Activated CD4-positive, alpha-beta memory T cell treated with anti-CD3 and anti-CD28 coated beads for 36 hours (primary cell): ENCODE measurements around the gene PLCB4. TPM values are rescaled to one million over a fixed set of nuclear protein-coding genes. Genes with fewer than 3 reads are reported as not detected.

Experiments
- CTCF ChIA-PET: fragments of 350-600 bp; sonication (Branson Sonifier 250); formaldehyde crosslinking; loops from one replicate; lab custom pipeline; 2021; ENCODE audit warnings: antibody characterized with exemption, inconsistent platforms; lab: Charles Lee
- POLR2A ChIA-PET: fragments of 350-600 bp; sonication (Branson Sonifier 250); formaldehyde crosslinking; loops from one replicate; lab custom pipeline; 2021; ENCODE audit warnings: antibody characterized with exemption; lab: Charles Lee
- DNase-seq: peaks from one replicate; pipeline ENCODE4 v3.0.0-alpha.2; 2020
- H3K27ac Mint-ChIP-seq: one replicate; pipeline ENCODE4 v1.8.0; 2021; ENCODE audit warnings: mixed read lengths
- H3K27me3 Mint-ChIP-seq: one replicate; pipeline ENCODE4 v1.8.0; 2021; ENCODE audit warnings: mixed read lengths
- H3K36me3 Mint-ChIP-seq: one replicate; pipeline ENCODE4 v1.8.0; 2021; ENCODE audit warnings: mixed read lengths
- H3K4me1 Mint-ChIP-seq: one replicate; pipeline ENCODE4 v1.8.0; 2021; ENCODE audit warnings: low read depth, mixed read lengths
- H3K4me3 Mint-ChIP-seq: one replicate; pipeline ENCODE4 v1.8.0; 2021; ENCODE audit warnings: mild to moderate bottlenecking, mixed read lengths
- H3K9me3 Mint-ChIP-seq: one replicate; pipeline ENCODE4 v1.8.0; 2021; ENCODE audit warnings: mixed read lengths
- intact Hi-C: fragments of 100-400 bp; cut with micrococcal nuclease; formaldehyde crosslinking; loops from one replicate; pipeline ENCODE4 v1.15.1; 2023
- total RNA-seq, 2 experiments: library from RNA; stranded (reverse); gene quantifications; one replicate each; pipeline ENCODE4 v1.2.3, GENCODE V29; 2021

Gene PLCB4
- total RNA-seq, 2 experiments from 2014 or later, result not detected

- POLR2A ChIA-PET, result no interaction called here
- no peak overlapping the region for H3K27ac Mint-ChIP-seq
These were observed 333.7 kb downstream of the PLCB4 start for GRCh38 chr20:9402546-9402945.

DNA sequence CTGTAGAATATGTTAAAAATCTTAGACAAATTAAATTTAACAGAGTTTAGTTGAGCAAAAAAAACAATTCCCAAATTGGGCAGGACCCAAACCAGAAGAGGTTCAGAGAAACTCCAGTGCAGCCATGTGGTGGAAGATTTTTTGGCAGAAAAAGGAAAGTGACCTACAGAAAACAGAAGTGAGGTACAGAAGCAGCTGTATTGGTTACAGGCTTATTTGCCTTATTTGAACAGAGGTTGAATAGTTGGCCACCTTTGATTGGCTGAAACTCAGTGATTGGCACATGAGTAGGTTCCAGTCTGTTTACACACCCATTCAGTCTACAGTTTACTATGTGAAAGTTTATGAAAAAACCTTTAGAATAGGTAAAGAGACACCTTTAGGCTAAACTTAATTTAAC is 334.6 kb downstream of the PLCB4 start:
- POLR2A ChIA-PET, result no interaction called here
- no peaks in the 10 kb centered on the region for H3K4me1 Mint-ChIP-seq
- DNase-seq, result no peak
- H3K9me3 Mint-ChIP-seq, result no peaks in the 10 kb centered on the region
- H3K27me3 Mint-ChIP-seq, result no peaks in the 10 kb centered on the region
- no peak overlapping the region for H3K4me3 Mint-ChIP-seq
- intact Hi-C loops, result no loop called here
- H3K27ac Mint-ChIP-seq, result no peak overlapping the region
- CTCF ChIA-PET, result no interaction called here
- H3K36me3 Mint-ChIP-seq, result no peaks in the 10 kb centered on the region

More at GRCh38 chr20:9402546-9402945, 333.7 kb downstream of the PLCB4 start:
- no peak for DNase-seq
- CTCF ChIA-PET, result no interaction called here
- intact Hi-C loops, result no loop called here
- Mint-ChIP-seq H3K27me3 (no peaks in the 10 kb centered on the region), H3K4me1 (no peaks in the 10 kb centered on the region), H3K9me3 (no peaks in the 10 kb centered on the region), H3K4me3 (no peak overlapping the region), H3K36me3 (no peaks in the 10 kb centered on the region)

DNA sequence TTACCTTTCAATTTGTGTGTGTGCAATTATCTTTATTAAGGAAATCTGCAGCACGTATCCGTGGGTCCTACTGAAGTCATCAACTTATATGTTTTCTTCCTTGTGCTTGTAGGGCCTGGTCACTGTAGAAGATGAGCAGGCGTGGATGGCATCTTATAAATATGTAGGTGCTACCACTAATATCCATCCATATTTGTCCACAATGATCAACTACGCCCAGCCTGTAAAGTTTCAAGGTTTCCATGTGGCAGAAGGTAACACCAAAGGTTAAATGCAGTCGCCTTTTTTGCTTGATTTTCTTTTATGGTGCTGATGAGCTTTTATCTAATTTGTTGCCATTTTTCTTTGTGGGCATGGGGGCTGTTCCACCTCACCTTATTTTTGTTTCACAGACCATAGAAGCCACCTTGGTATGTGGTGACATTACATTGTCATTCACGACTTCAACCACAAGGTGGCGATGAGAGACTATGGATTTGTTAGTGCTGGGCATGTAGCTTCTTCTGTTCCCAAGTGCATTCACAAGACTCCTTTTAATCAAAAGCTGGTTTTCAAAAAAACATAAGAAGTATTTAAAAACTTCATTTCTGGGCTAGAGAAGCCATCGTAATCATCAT is 339.0 kb downstream of the PLCB4 start:
- DNase-seq, result peak; percentile 56
- CTCF ChIA-PET, result interaction anchor here (0.5 to 4.8 kb wide), 20 partner anchors 9 to 1019 kb away, joined by 3 to 124 read pairs (median 4); no protein-coding TSS in a partner anchor
- Mint-ChIP-seq H3K4me3 (no peak overlapping the region), H3K27ac (no peak overlapping the region), H3K9me3 (no peaks in the 10 kb centered on the region), H3K36me3 (no peaks in the 10 kb centered on the region), H3K4me1 (no peaks in the 10 kb centered on the region), H3K27me3 (no peaks in the 10 kb centered on the region)
- intact Hi-C loops, result loop anchor here (1.0 to 5.0 kb wide), 2 partner anchors 202 to 504 kb away; no protein-coding TSS in a partner anchor
- POLR2A ChIA-PET, result no interaction called here

DNA sequence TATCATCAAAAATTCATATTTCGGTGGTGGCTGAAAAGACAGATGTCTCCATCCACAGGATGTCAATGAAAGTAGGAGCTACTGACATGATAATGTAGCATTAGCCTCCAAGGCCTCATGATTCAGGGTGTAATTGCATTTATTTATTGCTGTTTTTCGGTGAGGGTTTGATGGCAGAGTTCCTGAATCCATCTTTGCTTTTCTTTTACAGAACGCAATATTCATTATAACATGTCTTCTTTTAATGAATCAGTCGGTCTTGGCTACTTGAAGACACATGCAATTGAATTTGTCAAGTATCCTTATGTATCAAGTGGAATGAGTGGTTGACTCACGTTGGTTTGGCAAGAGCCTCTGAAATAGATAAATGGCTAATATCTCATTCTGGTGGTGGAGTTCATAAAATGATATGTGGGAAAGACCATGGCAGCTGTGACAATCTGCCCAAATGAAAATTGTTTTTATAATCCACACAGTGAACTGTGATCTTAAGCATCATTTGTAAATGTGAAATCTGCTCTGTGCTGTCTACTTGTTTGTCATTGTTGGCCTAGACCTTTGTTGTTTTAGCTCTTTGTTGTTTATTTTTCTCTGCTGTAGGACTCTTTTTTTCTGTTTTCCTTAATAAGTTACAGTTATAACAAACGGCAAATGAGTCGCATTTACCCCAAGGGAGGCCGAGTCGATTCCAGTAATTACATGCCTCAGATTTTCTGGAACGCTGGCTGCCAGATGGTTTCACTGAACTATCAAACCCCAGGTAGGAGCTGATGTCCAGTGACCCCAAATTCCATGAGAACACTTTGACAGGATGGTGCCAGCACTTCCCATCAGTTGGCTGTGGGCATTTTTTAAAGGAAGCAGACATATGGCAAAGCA is 339.8 kb downstream of the PLCB4 start:
- ChIA-PET CTCF (interaction anchor here (0.5 to 4.8 kb wide), 20 partner anchors 8 to 1018 kb away, joined by 3 to 124 read pairs (median 4); partner anchors contain the start of gene PLCB4), POLR2A (no interaction called here)
- Mint-ChIP-seq H3K4me3 (no peak overlapping the region), H3K27ac (no peak overlapping the region), H3K36me3 (no peaks in the 10 kb centered on the region), H3K9me3 (no peaks in the 10 kb centered on the region), H3K27me3 (no peaks in the 10 kb centered on the region), H3K4me1 (no peaks in the 10 kb centered on the region)
- no peak for DNase-seq
- intact Hi-C loops, result loop anchor here (1.0 to 5.0 kb wide), 2 partner anchors 202 to 504 kb away; no protein-coding TSS in a partner anchor

- ChIA-PET CTCF (interaction anchor here (0.7 to 4.8 kb wide), 7 partner anchors 9 to 1018 kb away, joined by 3 to 124 read pairs (median 16); partner anchors contain the start of gene PLCB4), POLR2A (no interaction called here)
- H3K36me3 Mint-ChIP-seq, result no peaks in the 10 kb centered on the region
- no peaks in the 10 kb centered on the region for H3K9me3 Mint-ChIP-seq
- no peaks in the 10 kb centered on the region for H3K4me1 Mint-ChIP-seq
- H3K27ac Mint-ChIP-seq, result no peak overlapping the region
- no peaks in the 10 kb centered on the region for H3K27me3 Mint-ChIP-seq
- no peak for DNase-seq
- intact Hi-C loops, result loop anchor here (5.0 kb wide), 1 partner anchor 503 kb away; no protein-coding TSS in a partner anchor
- no peak overlapping the region for H3K4me3 Mint-ChIP-seq
These were observed 340.5 kb downstream of the PLCB4 start for GRCh38 chr20:9409352-9409751.

DNA sequence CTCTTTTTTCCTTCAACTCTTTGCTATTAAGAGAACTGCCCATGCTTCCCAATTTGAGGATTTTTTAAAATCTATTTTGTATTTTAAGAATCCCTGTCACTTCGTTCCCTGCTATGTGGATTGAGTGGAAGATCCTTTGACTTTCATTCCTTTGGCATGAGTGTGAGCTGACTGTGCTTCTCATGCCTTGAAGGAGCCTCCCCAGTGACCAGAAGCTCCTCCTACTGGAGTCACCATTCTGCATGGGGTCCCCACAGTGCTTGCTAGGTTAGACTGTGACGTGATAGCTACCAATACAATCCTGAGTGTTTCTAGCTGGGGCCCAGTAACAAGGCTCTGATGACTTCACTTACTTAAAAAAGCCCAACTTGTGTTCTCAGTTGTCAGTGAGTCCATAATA is 341.1 kb downstream of the PLCB4 start:
- Mint-ChIP-seq H3K4me3 (no peak overlapping the region), H3K36me3 (no peaks in the 10 kb centered on the region), H3K27ac (no peak overlapping the region), H3K27me3 (no peaks in the 10 kb centered on the region), H3K4me1 (no peaks in the 10 kb centered on the region), H3K9me3 (no peaks in the 10 kb centered on the region)
- DNase-seq, result no peak
- CTCF ChIA-PET, result interaction anchor here (1.5 to 4.8 kb wide), 3 partner anchors 105 to 207 kb away, joined by 3 to 124 read pairs (median 26); no protein-coding TSS in a partner anchor
- POLR2A ChIA-PET, result no interaction called here
- intact Hi-C loops, result loop anchor here (5.0 kb wide), 1 partner anchor 502 kb away; no protein-coding TSS in a partner anchor

GRCh38 chr20:9411833-9412232 is 342.9 kb downstream of the PLCB4 start:
- intact Hi-C loops, result no loop called here
- POLR2A ChIA-PET, result no interaction called here
- Mint-ChIP-seq H3K36me3 (no peaks in the 10 kb centered on the region), H3K27ac (no peak overlapping the region), H3K27me3 (no peaks in the 10 kb centered on the region), H3K9me3 (no peaks in the 10 kb centered on the region), H3K4me1 (no peaks in the 10 kb centered on the region), H3K4me3 (no peak overlapping the region)
- DNase-seq, result no peak
- CTCF ChIA-PET, result no interaction called here

GRCh38 chr20:9412309-9412708 is 343.4 kb downstream of the PLCB4 start:
- intact Hi-C loops, result no loop called here
- Mint-ChIP-seq H3K36me3 (no peaks in the 10 kb centered on the region), H3K27me3 (no peaks in the 10 kb centered on the region)

DNA sequence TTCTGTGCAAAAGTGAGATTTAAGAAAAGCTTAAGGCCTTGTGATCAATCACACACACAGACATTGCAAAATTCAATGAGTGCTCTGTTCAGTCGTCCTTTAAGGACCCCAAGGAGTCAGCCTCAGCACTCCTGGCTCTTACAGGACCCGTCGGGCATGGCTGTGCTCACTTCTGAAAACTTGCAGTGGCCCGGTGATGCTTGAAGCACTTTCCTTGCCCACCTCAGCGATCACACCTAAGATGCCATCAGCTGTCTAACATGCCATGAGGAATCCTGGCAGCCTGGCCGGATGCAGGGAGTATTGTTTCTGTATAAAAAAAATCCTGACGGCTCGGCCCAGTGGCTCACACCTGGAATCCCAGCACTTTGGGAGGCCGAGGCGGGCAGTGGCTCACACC is 344.1 kb downstream of the PLCB4 start:
- Mint-ChIP-seq H3K9me3 (no peaks in the 10 kb centered on the region), H3K27me3 (no peaks in the 10 kb centered on the region)

More at GRCh38 chr20:9412309-9412708, 343.4 kb downstream of the PLCB4 start:
- Mint-ChIP-seq H3K4me3 (no peak overlapping the region), H3K9me3 (no peaks in the 10 kb centered on the region), H3K4me1 (no peaks in the 10 kb centered on the region), H3K27ac (no peak overlapping the region)
- DNase-seq, result no peak
- POLR2A ChIA-PET, result no interaction called here
- CTCF ChIA-PET, result interaction anchor here (0.6 kb wide), 1 partner anchor 197 kb away, joined by 3 read pairs; no protein-coding TSS in a partner anchor

DNA sequence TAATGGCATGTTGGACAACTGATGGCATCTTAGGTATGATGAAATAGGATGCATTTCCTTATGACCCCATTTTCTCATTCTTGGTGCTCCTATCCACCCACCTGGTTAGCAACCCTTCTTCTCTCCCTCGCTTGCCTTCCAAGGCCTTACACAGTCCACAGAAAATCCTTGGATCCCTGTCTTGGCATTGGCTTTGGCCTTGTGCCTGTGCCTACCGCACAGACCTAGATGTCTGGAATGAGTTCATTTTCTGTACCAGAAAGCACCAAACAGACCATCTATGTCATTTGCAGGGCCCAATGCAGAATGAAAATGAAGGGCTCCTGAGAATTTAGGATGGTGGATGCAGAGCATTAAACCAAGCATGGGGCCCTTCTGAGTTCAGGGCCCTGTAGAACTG is 346.5 kb downstream of the PLCB4 start:
- H3K27me3 Mint-ChIP-seq, result no peaks in the 10 kb centered on the region
- no peak for DNase-seq
- no peak overlapping the region for H3K27ac Mint-ChIP-seq
- intact Hi-C loops, result no loop called here
- H3K4me1 Mint-ChIP-seq, result no peaks in the 10 kb centered on the region
- no peaks in the 10 kb centered on the region for H3K36me3 Mint-ChIP-seq
- H3K9me3 Mint-ChIP-seq, result no peaks in the 10 kb centered on the region
- ChIA-PET CTCF (no interaction called here), POLR2A (no interaction called here)
- H3K4me3 Mint-ChIP-seq, result no peak overlapping the region

More for the DNA sequence above, 344.1 kb downstream of the PLCB4 start:
- POLR2A ChIA-PET, result no interaction called here
- Mint-ChIP-seq H3K4me1 (no peaks in the 10 kb centered on the region), H3K36me3 (no peaks in the 10 kb centered on the region), H3K27ac (no peak overlapping the region), H3K4me3 (no peak overlapping the region)
- intact Hi-C loops, result no loop called here
- no peak for DNase-seq
- CTCF ChIA-PET, result interaction anchor here (0.6 kb wide), 1 partner anchor 197 kb away, joined by 3 read pairs; no protein-coding TSS in a partner anchor

DNA sequence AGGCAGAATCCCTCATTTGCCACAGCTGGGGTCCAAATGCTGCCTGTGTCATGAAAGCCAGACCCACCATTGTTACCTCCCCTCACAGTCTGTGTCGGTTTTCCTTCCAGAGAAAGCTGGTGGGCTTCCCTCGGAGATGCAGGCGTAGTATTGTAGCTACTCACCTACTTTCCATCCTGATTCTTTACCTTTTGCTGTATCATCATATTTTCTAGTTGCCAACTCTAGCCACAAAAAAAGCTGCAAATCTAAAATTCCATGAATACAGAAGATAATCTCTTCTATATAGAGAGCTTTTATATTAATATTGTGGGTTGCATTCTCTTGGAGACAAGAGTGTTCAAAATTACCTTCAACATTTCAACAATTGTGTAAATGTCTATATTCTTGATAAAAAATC is 347.5 kb downstream of the PLCB4 start:
- no peaks in the 10 kb centered on the region for H3K36me3 Mint-ChIP-seq
- intact Hi-C loops, result no loop called here
- no peaks in the 10 kb centered on the region for H3K4me1 Mint-ChIP-seq
- POLR2A ChIA-PET, result no interaction called here
- CTCF ChIA-PET, result interaction anchor here (1.2 kb wide), 1 partner anchor 8 kb away, joined by 6 read pairs; no protein-coding TSS in a partner anchor
- H3K9me3 Mint-ChIP-seq, result no peaks in the 10 kb centered on the region
- H3K4me3 Mint-ChIP-seq, result no peak overlapping the region
- H3K27ac Mint-ChIP-seq, result no peak overlapping the region
- no peaks in the 10 kb centered on the region for H3K27me3 Mint-ChIP-seq
- DNase-seq, result no peak

DNA sequence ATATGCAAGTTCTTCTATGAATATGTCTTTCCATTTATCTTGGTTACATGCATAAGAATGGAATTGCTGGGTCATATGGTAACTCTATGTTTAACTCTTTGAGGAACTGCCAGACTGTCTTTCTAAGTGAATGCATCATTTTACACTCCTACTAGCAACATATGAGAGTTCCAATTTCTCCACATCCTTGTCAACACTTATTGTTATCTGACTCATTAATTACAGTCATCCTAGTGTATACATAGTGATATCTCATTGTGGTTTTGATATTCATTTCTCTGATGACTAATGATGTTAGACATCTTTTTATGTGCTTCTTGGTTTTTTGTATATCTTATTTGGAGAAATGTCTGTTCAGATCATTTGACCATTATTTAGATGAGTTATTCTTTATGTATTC is 348.8 kb downstream of the PLCB4 start:
- CTCF ChIA-PET, result interaction anchor here (2.5 kb wide), 1 partner anchor 9 kb away, joined by 16 read pairs; no protein-coding TSS in a partner anchor
- H3K27ac Mint-ChIP-seq, result no peak overlapping the region

More for the DNA sequence above, 348.8 kb downstream of the PLCB4 start:
- POLR2A ChIA-PET, result no interaction called here
- Mint-ChIP-seq H3K4me3 (no peak overlapping the region), H3K9me3 (no peaks in the 10 kb centered on the region), H3K27me3 (no peaks in the 10 kb centered on the region), H3K4me1 (no peaks in the 10 kb centered on the region), H3K36me3 (no peaks in the 10 kb centered on the region)
- no peak for DNase-seq
- intact Hi-C loops, result no loop called here
